Fibroblast of skin of right biceps (primary cell): Measurements from ENCODE around the gene SLC36A2.
"Not testable (repeated sequence)": the region's sequence is repeated elsewhere in the genome, so short reads cannot be mapped to it uniquely, and the experiment has no call there.

ENCODE experiments used
- DNase-seq: peaks from one replicate; pipeline ENCODE4 v3.0.0-alpha.2; 2013

The SLC36A2 gene

DNA sequence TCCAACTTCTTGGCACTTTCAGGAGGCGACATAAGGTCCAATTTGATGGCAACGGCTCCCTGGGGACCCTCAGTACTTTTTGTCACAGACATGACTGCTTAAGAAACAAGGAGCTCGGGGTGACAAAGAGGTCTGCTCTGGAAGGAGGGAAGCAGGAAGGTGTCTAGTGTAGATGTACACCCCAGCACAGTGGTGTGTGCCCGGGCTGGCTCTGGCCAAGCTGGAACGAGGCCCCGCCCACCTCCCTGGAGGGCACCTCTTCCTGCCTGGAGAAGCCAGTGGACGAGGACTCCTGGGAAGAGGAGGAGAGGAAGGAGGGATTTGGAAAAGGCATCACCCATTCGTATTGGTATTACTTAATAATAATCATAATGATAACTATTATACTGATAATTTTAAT lies at the start of gene SLC36A2:
TSS of gene SLC36A2 (minus strand) at position 191 of the 400 bp plus-strand sequence. CDS start at position 92, 99 bp downstream.
- no peak for DNase-seq

DNA sequence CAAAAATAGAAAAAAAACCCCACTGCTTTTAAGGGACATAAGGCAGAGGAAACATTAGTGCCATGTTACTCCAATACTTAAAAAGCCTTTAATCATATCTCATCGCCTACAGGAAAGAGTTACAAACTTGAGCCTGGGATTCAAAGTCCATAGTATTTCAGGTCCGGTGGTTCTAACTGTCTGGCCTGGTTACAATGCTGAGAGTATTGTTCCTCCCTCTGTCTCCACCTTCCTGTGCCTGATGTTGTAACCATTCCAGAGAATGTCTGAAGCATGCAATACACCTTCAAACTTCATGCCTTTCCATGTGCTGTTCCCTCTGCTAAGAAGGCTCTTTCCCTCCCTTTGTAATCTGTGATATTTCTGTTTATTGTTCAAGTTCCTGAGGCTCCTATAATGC lies 41.6 kb upstream of the SLC36A2 start:
- DNase-seq = no peak

DNA sequence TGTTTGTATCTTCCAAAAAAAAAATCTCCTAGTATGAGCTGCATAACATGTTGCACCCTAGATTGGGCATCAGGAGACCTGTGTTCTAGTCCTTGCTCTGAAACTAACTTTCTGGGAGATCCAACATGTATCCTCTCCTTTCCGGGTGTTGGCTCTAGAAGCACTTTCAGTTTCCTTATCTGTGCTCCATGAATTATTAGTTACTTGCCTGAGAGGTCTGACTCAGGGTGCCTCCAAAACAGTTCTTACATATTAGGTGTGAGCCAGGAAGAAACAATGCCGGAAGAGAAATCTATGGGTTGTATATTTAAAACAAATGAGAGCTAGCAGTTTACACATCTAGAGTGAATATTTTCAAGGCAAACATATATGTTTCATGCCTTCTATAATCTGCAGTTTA lies 36.7 kb upstream of the SLC36A2 start:
- no peak for DNase-seq

DNA sequence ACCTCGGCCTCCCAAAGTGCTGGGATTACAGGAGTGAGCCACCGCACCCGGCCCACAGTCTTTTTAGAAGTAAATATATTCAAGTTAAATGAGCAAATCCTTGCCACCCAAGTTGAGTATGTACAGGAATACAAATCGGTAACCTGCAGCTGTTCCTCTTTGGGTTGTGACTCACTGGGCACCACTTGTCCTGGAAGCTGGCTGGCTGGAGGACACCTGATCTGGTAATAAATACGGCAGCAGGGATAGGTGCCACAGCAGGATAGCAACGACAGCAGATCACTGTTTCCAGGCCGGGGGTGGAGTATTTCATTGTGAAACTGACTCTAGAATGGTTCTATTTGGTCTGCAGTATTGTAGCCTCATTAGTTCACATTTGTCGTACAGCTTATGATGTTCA lies 35.7 kb upstream of the SLC36A2 start:
- DNase-seq = no peak

DNA sequence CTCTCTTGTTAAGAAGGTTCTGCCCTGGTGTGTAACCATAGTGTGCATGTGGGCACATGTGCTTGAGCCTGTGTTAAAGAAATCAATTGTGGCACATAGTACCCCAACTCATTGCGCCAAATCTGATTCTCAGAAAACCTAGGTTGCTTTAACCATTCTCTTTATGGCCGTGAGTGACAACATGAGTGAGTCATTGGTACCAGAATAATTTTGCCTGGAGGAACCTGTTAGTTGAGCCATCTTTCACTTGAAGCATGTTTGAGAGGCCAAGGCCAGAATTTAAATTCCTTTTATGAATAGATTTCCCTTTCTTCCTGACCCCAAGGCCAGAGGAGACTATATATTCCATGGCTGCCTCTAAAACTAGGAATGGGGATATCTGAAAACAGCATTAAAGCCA lies 35.2 kb upstream of the SLC36A2 start:
- no peak for DNase-seq

DNA sequence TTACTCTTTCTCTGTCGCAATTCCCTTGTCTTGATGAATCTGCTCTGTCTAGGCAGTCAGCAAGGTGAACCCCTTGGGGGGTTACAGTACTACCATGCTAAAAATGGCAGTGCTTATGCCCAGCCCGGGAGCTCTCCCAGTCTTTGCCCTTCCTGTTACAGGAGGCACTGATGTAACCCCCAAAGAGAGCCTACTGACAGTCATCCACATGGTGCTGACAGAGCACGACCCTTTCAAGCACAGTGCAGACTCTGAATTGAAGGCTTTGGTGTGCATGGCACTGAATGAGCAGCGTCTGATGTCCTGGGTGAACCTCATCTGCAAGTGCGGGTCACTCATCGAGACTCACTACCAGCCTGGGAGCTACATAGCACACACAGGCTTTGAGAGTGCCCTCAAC lies 34.5 kb upstream of the SLC36A2 start:
- DNase-seq = no peak

DNA sequence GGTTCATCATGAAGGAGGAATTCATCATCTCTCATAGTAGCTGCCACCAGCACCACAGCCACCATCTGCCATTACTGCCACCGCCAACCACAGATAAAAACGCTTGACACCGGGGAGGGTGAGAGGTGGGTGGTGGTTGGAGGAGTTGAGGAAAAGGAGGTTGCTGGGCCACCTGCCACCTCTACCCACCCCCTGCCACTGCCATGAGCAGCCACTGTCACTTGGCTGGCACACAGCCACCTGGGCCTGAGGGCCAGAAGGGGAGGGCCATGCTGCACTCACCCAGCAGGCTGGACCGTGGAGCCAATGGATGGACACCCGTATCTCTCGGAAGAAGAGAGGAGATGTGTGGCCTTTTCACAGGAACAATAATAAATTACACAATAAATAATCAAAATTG lies 31.3 kb upstream of the SLC36A2 start:
- no peak for DNase-seq

DNA sequence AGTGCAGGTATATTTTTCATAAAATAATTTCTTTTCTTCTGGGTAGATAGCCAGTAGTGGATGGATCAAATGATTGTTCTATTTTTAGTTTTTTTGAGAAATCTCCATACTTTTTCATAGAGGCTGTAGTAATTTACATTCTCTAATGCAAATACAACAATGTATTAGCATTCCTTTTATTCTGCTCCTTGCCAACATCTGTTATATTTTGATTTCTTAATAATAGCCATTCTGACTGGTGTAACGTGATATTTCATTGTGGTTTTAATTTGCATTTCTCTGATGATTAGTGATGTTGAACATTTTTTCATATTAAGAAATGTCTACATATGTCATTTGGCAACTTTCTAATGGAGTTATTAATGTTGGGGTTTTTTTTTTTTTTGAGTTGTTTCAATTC lies 27.2 kb upstream of the SLC36A2 start:
- no peak for DNase-seq

DNA sequence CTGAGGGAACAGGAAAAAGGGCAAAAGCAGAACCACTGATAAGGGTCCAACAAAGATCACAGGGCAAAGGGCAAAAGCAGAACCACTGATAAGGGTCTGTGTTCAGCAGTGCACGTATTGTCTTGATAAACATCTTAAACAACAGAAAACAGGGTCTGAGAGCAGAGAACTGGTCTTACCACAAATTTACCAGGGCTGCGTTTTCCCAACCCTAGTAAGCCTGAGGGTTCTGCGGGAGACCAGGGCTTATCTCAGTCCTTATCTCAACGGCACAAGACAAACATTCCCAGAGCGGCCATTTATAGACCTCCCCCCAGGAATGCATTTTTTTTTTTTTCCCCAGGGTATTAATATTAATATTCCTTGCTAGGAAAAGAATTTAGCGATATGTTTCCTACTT lies 19.7 kb upstream of the SLC36A2 start:
- DNase-seq = not testable (repeated sequence)

DNA sequence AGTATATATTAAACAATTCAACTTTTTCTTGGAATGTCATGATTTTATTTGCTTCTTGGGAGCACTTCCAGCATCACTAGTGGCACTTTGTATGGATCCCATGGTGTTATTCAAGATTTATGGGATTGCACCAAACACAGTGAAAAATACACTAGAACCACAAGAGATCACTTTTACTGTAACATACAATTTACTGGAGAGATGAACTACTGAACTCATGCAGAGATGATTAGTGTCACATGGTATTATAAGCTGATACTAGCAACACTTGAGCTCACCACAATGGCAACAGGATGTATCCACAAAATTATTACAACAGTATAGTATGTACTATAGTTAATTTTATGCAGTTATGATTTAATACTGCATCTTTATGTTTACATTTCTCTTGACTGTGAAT lies 16.3 kb upstream of the SLC36A2 start:
- DNase-seq = no peak

DNA sequence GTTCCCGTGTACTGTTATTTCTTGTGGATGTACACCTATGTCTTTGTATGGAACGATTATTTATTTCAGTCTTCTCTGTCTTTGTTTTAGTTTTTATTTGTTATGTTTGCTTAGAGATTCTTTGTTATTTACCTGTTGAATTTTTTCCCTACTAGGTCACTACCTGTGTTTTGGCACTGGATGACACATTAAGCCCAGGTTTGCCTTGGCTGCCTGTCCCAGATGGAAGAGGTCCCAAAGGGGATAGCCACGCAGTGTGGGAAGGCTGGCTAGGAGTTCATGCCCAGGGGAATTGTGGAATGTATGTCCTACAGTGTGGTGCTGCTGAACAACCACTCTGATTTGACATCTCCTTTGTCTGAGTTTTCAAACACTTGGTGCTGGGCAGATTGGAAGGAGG lies 15.6 kb upstream of the SLC36A2 start:
- no peak for DNase-seq

DNA sequence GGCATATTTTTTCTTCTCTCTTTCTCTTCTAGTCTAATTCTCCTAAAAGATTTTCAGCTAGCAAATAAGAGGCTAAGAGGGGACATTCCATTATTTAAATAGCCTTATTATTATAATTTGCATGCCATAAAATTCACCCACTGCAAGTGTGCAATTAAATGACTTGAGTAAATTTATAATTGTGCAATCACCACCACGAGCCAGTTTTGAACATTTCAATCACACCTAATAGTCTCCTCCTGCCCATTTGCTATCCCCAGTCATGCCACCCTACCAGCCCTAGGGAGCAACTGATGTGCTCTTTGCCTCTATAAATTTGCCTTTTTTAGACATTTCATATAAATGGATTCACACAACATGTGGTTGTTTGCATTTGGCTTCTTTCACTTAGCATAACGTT lies 12.0 kb upstream of the SLC36A2 start:
- DNase-seq = no peak

DNA sequence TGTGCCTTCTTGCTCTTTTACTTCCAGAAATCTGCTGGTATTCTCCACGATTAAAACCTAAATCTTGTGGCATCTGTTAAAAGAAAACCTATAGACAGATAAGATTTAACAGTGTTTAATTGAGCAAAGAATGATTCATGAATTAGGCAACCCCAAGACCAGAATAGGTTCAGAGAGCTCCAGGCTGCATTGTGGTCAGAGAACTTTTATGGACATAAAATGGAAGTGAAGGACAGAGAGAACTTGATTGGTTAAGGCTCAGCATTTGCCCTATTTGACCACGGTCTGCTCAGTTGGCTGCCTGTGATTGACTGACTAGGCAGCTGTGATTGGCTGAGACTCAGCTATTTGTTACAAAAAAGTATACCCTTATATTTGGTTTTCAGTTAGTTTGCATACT lies 10.4 kb upstream of the SLC36A2 start:
- DNase-seq = no peak

DNA sequence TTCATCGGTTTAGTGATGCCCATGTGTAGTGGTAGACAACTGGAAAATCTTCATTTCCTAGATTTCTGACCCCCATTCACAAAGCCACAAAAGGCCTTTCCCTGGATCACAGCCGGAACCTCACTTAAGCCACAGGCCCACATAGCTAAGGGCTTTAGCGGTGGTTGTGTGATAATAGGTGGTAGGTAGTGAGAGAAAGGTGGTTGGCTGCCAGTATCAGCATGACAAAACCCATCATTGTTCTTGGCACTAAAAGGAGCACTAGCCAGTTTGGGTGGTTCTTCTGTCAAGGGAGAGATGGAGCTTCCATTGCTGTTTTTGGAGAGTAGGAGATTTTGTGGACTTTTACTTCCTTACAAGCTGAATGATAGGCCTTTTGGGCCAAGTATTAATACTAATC lies 9.7 kb upstream of the SLC36A2 start:
- DNase-seq = no peak

DNA sequence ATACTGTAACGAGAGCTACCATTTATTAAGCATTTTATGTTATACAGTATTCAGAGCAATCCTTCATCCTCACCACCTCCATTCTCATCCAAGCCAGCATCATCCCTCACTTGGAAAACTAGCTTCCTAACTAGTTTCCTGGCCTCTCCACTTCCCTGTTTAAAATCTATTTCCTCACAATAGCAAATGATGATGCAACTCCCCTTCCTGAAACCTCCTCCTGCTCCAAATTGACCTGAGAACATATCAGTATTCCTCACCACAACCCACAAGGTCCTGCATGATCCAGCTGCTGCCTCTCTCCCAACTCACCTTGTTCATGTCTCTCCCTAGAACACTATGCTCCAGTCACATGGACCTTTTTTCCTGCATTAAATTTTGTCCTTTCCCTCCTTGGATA lies 4.3 kb upstream of the SLC36A2 start:
- DNase-seq = no peak

DNA sequence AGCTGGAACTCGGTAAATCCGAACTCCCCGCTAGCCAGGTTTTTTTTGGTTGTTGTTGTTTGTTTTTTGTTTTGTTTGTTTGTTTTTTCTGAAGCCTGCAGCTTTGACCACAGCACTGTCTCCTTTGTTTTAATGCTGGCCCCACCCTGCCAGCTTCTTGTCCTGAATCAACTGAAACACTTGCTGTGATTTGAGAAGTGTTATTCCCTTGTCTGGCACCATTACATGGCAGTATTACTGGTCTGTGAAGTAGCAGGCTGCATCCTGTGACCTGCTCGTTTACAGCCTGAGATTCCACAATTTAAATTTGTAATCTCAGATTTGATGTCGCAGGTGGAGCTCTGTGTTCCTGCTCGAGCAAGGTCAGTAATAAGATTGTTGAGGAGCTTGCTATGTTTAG lies 1.4 kb upstream of the SLC36A2 start:
- no peak for DNase-seq

DNA sequence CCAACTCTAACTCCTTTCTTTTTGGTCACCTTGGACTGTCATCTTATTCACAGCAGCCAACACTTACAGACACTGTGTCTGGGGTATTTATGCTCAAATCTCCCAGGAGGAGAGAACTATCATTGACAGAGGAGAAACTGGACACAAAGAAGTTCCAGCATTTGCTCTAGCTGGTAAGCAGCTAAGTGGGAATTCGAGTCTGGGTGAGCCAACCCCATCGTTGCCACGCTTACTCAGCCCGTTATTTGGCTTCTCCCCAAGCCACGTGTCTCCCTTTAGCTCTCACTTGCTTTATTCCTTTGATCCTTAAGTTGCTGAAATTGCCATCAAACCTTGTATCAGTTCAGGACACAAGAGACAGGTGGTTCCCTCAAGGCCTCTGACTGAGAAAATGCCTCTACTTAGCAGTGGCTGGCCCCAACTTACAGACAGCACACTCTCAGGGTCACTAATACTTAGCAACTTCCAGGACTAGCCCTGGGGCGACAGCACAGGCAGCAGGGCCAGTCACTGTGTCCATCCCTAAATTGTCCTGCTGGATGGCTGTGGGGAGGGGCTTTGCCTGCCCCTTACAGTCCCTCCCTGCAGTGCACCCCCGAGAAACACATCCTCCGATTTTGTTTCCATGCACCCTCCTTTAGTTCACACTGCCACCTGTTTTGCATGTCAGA lies 1.4 kb downstream of the SLC36A2 start:
- DNase-seq = peak; percentile 15

DNA sequence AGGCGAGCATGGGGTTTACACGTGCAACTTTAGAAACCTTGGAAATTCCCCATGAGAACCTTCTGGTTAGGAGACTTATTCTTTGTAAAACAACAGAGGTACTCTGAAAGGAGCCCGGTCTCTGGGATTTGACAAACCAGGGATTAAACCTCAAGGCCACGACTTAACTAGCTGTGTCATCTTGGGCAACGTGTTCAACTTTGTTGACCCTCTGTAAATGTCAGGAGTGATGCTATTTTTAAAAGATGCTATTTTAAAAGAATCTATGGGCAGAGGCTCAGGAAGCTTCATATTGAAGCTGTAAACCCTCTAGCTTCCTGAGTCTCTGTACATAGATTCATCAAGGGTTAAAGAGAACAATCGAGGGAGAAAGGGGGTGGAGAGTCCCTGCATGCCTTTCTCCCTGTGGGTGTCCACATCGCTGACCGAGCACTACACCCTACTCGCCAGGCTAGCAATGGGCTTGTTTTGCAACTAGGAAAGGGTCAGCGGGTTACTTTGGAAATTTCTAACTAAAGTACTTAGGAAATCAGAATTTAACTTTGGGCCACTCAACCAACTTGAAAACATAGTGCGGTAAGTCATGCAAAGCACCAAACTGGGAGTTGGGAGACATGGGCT lies 2.1 kb downstream of the SLC36A2 start:
- no peak for DNase-seq

DNA sequence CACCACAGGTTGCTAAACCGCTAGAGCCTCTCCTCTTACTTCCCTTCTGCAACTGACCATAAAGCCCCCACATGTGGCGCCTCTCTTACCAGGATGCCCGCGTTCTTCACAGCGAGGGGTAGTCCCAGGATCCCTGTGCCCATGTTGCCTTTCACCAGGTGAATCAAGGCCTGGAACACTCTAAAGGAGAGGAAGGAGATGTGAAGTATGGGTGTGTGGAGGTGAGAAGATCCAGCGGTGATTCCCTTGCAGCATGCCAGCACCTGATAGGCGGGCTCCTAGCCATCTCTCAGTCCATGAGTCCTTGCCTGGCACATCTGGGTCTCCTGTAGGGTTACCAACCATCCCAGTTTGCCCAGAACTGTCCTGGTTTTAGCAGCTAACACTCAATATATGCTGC lies 3.3 kb downstream of the SLC36A2 start:
- no peak for DNase-seq

DNA sequence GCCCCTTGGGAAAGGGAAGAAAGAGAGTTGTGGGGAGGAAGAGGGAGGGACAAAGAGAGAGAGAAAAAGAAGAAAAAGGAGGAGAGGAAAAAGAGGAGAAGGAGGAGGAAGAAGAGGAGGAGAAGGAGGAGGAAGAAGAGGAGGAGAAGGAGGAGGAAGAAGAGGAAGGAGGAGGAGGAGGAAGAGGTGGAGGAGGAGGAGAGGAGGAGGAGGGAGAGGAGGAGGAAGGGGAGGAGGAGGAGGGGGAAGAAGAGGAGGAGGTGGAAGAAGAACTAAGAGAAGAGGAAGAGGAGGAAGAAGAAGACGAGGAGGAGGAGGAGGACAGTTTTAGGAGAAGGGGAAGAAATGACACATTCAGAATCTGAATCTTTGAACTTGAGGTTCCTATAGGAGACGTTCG lies 7.4 kb downstream of the SLC36A2 start:
- no peak for DNase-seq

DNA sequence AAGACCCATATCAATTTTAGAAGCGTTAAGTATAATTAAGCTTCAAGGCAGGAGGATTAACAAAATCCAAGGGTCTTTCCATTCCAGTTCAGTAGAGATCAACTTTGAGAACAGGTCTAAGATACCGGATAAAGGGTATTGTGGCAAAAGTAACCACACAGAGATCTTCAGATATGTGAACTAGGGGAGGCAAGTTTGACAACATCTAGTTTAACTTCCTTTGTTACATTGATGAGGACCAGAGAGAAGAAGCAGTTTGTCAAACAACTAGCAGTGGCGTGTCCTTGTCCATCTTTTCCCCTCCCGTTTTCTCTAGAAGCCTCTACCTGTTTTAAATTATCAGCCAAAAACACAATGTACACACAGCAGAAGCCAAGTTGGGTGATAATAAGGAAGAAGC lies 8.6 kb downstream of the SLC36A2 start:
- no peak for DNase-seq

DNA sequence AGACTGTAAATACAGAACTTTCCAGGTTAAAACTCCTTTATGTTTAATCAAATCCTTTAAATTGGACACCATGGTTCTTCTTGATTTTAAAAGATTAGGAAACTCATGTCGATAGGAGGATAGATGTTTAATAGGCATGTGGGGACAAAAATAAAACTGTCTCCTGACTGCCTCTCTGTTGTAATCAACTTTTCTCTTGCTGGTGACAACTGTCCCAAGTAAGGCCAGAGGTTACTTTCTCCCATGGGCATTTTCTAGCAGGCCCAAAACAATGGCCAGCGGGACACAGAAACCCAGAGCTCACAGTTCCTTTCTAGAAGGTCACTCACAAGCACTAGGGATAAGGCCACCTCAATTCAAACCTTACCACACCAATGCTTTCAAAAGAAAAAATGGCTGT lies 14.5 kb downstream of the SLC36A2 start:
- DNase-seq = no peak

DNA sequence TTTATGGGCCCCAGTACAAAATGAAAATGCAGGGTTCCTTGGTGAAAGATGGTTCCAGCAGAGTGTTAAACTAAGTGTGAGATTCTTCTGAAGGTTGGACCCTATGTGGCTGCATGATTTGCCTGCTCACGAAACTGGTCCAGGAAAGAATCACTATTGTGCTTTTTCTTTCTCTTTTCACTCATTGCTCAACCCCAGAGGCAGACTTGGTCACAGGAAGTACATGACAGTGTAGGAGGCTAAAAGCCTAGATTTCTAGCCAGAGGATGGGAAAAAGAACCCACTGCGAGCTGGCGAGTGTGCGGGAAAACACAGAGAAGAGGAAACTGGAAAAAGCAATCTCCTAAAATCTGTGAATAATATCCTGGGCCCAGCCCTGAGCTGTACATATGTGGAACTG lies 18.6 kb downstream of the SLC36A2 start:
- no peak for DNase-seq

DNA sequence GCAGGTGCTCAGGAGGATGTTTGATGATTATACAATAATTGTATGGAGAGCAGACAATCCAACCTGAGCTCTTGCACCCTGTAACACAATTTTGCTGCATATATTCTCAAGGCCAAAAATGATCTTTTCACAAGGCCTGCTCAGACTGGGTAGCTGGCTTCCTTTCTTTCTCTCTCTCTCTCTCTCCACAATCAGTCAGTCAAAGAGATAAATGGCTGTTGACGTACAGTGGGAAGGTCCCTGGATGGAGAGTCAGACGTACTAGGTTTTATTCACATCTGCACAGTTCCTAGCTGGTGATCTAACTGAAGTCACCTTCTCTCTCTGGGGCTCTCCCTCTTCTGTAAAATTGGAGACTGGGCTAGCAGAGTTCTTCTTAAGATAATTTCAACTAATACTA lies 19.8 kb downstream of the SLC36A2 start:
- no peak for DNase-seq

DNA sequence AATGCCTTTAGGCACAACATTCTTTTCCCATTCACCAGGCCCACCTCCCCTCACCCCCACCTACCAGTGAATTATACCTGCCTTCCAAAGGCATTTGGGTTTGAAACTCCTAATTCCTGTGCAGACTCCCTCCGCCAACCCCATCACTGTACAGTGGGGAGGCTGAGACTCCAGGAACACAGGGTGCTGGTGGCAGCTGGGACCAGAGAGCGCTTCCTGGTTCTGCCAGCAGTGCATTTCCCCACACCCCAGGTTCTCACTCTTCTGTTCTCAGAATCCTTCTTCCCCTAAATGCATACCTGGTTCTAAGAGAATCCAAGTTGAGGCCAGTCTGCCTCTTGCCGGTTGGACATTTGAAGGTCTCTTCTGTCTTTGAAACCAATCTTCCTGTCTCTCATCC lies 21.1 kb downstream of the SLC36A2 start:
- DNase-seq = no peak
